22Rv1 (cell line): ENCODE data around the gene PXK.

Source experiments
- ZFX ChIP-seq: fragments of 450-650 bp; IDR thresholded peaks from 2 replicates; pipeline ENCODE4 v1.6.1; 2017; ENCODE audit warnings: antibody characterized with exemption, borderline replicate concordance
- TF ChIP-seq, protein P1 (sequence below): fragments of 450-650 bp; IDR thresholded peaks from 2 replicates; pipeline ENCODE4 v1.5.1; 2017; ENCODE audit warnings: mild to moderate bottlenecking

DNA sequence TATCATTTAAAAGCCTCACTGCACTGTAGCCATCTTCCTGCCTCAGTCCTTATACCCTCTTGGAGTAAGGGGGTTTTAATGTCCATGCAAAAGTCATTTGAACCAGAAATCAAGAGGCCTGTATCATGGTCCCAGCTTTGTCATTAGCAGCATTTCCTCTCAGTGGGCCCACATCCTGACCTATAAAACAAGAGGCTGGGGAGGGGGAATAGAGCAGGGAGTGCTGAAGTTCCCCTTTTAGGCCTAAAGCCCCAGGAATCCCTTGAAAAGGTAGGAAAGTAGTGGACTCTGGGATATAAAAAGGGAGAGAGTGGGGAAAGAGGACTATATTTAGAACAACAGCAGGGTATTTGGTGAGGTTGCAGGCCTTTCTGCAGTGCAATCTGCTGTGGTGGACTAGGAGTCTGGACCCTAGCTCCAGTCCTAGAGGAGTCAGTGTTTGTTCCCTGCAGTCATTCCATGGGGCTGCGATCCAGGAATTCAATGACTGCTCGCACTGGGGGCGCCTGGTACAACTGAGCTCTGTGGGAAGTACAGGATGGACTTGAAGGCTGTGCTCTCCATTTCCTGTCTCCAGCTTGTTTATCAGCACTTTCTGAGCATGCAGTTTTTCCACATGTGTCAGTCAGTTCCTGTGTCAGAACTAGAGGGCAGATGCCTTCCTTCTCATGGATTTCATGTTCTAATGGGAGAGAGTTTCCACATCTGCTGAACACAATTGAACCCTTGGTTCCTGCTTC lies 54.1 kb downstream of the PXK start:
- TF ChIP-seq, protein P1, sequence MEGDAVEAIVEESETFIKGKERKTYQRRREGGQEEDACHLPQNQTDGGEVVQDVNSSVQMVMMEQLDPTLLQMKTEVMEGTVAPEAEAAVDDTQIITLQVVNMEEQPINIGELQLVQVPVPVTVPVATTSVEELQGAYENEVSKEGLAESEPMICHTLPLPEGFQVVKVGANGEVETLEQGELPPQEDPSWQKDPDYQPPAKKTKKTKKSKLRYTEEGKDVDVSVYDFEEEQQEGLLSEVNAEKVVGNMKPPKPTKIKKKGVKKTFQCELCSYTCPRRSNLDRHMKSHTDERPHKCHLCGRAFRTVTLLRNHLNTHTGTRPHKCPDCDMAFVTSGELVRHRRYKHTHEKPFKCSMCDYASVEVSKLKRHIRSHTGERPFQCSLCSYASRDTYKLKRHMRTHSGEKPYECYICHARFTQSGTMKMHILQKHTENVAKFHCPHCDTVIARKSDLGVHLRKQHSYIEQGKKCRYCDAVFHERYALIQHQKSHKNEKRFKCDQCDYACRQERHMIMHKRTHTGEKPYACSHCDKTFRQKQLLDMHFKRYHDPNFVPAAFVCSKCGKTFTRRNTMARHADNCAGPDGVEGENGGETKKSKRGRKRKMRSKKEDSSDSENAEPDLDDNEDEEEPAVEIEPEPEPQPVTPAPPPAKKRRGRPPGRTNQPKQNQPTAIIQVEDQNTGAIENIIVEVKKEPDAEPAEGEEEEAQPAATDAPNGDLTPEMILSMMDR, result no peak
- no peak for TF ChIP-seq ZFX
